Right atrium auricular region (tissue), 2 donors: Measurements from ENCODE around the gene UMAD1. TPM values are rescaled to one million over a fixed set of nuclear protein-coding genes. Genes with fewer than 3 reads are reported as not detected.
"Not testable (repeated sequence)": the region's sequence is repeated elsewhere in the genome, so short reads cannot be mapped to it uniquely, and the experiment has no call there.

Experiments used
- DNase-seq: peaks from one replicate; pipeline ENCODE4 v3.0.0-alpha.2; 2019; ENCODE audit warnings: low spot score
- H3K27ac ChIP-seq, 2 donors: fragments of 200-600 bp; sonication (generic); 1 replicate in 1 of 2; 2 replicates in 1 of 2; pipeline ENCODE4 v1.5.1; 2016 to 2019
- H3K27me3 ChIP-seq, 2 donors: fragments of 200-600 bp; sonication (generic); one replicate each; pipeline versions ENCODE4 v1.5.1 to v1.6.0; 2017 to 2019
- H3K36me3 ChIP-seq: fragments of 200-600 bp; sonication (generic); one replicate; pipeline ENCODE4 v1.5.1; 2016
- H3K4me1 ChIP-seq, 2 donors: fragments of 200-600 bp; sonication (generic); one replicate each; pipeline versions ENCODE4 v1.5.1 to v1.6.0; 2017 to 2019
- H3K4me3 ChIP-seq, 2 donors: fragments of 200-600 bp; sonication (generic); 1 replicate in 1 of 2; 2 replicates in 1 of 2; pipeline ENCODE4 v1.5.1; 2017 to 2019; ENCODE audit warnings: mild to moderate bottlenecking in 1 of 2, moderate library complexity in 1 of 2
- H3K9me3 ChIP-seq, 2 donors: fragments of 200-600 bp; sonication (generic); one replicate each; pipeline ENCODE4 v1.5.1; 2019
- CTCF ChIP-seq, 2 donors: fragments of 200-600 bp; sonication (generic); IDR thresholded peaks; one replicate each; pipeline ENCODE4 v1.5.1; 2019; ENCODE audit warnings: antibody characterized with exemption in 2 of 2
- total RNA-seq, 2 donors: library from RNA; depleted of rRNA; stranded (reverse); fragments of >200 nt; gene quantifications; one replicate each; pipeline ENCODE4 v1.1.0, GENCODE V29; 2016

Gene UMAD1
- total RNA-seq, 2 donors from 2014 or later: 9.2 to 17.7 TPM

GRCh38 chr7:7673240-7673550 is 32.6 kb downstream of the UMAD1 start:
- H3K36me3 ChIP-seq: no peaks in the 10 kb centered on the region
- no peaks in the 10 kb centered on the region for H3K27me3 ChIP-seq
- no peak overlapping the region for H3K27ac ChIP-seq
- no peak overlapping the region for H3K4me3 ChIP-seq
- no peaks in the 10 kb centered on the region for H3K9me3 ChIP-seq
- no peak for TF ChIP-seq CTCF (IDR thresholded peaks at IDR 0.05)
- no peaks in the 10 kb centered on the region for H3K4me1 ChIP-seq
- no peak for DNase-seq

- no peaks in the 10 kb centered on the region for H3K36me3 ChIP-seq
- no peaks in the 10 kb centered on the region for H3K9me3 ChIP-seq
- no peaks in the 10 kb centered on the region for H3K27me3 ChIP-seq
- H3K4me1 ChIP-seq: no peaks in the 10 kb centered on the region
- no peak overlapping the region for H3K27ac ChIP-seq
- TF ChIP-seq CTCF (IDR thresholded peaks at IDR 0.05): no peak
- DNase-seq: no peak
- no peak overlapping the region for H3K4me3 ChIP-seq
Observed at GRCh38 chr7:7675686-7676085, 35.1 kb downstream of the UMAD1 start.

- not testable (repeated sequence) for H3K27ac ChIP-seq, H3K9me3 ChIP-seq, DNase-seq, H3K27me3 ChIP-seq, H3K4me3 ChIP-seq, H3K36me3 ChIP-seq
- peaks cover 0 to 21% of the 10 kb centered on the region in 2 donors for H3K4me1 ChIP-seq
Observed at GRCh38 chr7:7679640-7680039, 39.1 kb downstream of the UMAD1 start.

- peak overlapping the region; percentile 20 to 73 for H3K27ac ChIP-seq
- no peaks in the 10 kb centered on the region for H3K27me3 ChIP-seq
- H3K4me1 ChIP-seq: peaks cover 0 to 21% of the 10 kb centered on the region in 2 donors
- no peak overlapping the region for H3K4me3 ChIP-seq
- no peak for DNase-seq
- peak; percentile 41 to 74 for TF ChIP-seq CTCF (IDR thresholded peaks at IDR 0.05)
- no peaks in the 10 kb centered on the region for H3K36me3 ChIP-seq
- no peaks in the 10 kb centered on the region for H3K9me3 ChIP-seq
Observed at GRCh38 chr7:7681191-7681935, 40.8 kb downstream of the UMAD1 start.

GRCh38 chr7:7681936-7682329 is 41.4 kb downstream of the UMAD1 start:
- H3K27me3 ChIP-seq: no peaks in the 10 kb centered on the region
- H3K4me1 ChIP-seq: peaks cover 0 to 26% of the 10 kb centered on the region in 2 donors
- no peak for TF ChIP-seq CTCF (IDR thresholded peaks at IDR 0.05)
- no peak overlapping the region for H3K27ac ChIP-seq
- H3K4me3 ChIP-seq: no peak overlapping the region
- no peaks in the 10 kb centered on the region for H3K9me3 ChIP-seq
- no peak for DNase-seq
- no peaks in the 10 kb centered on the region for H3K36me3 ChIP-seq

GRCh38 chr7:7682861-7683260 is 42.3 kb downstream of the UMAD1 start:
- Histone ChIP-seq H3K4me3 (no peak overlapping the region), H3K9me3 (no peaks in the 10 kb centered on the region), H3K27me3 (no peaks in the 10 kb centered on the region), H3K4me1 (peaks cover 0 to 36% of the 10 kb centered on the region in 2 donors), H3K27ac (no peak overlapping the region), H3K36me3 (no peaks in the 10 kb centered on the region)
- TF ChIP-seq CTCF (IDR thresholded peaks at IDR 0.05): no peak
- DNase-seq: no peak
